BLaER1 treated with 17β-estradiol and CSF1 and Interleukin-3, amounts not matched to agents 10 nM and 100 nM (cell line): ENCODE data around the gene BSDC1.

Experiments
- H3K27ac ChIP-seq, 11 experiments: shearing (Covaris generic); formaldehyde crosslinking; 2 replicates each; pipeline ENCODE4 v1.8.1; 2022
- H3K27me3 ChIP-seq, 11 experiments: shearing (Covaris generic); formaldehyde crosslinking; 2 replicates each; pipeline ENCODE4 v1.8.1; 2022
- H3K36me3 ChIP-seq, 11 experiments: shearing (Covaris generic); formaldehyde crosslinking; 2 replicates each; pipeline ENCODE4 v1.8.1; 2022
- H3K4me1 ChIP-seq, 10 experiments: shearing (Covaris generic); formaldehyde crosslinking; 2 replicates each; pipeline ENCODE4 v1.8.1; 2022
- H3K4me2 ChIP-seq, 11 experiments: shearing (Covaris generic); formaldehyde crosslinking; 2 replicates each; pipeline ENCODE4 v1.8.1; 2022
- H3K4me3 ChIP-seq, 10 experiments: shearing (Covaris generic); formaldehyde crosslinking; 2 replicates each; pipeline ENCODE4 v1.8.1; 2022
- H3K9ac ChIP-seq, 11 experiments: shearing (Covaris generic); formaldehyde crosslinking; 2 replicates each; pipeline ENCODE4 v1.8.1; 2022
- H3K9me3 ChIP-seq, 11 experiments: shearing (Covaris generic); formaldehyde crosslinking; replicated peaks in 1 of 11; 2 replicates each; pipeline ENCODE4 v1.8.1; 2022
- H4K20me1 ChIP-seq, 11 experiments: shearing (Covaris generic); formaldehyde crosslinking; 2 replicates each; pipeline ENCODE4 v1.8.1; 2022
- Cebpa-rat ChIP-seq, 11 experiments: shearing (Covaris generic); IDR thresholded peaks; 2 replicates each; pipeline ENCODE4 v1.8.1; 2022

The BSDC1 gene

GRCh38 chr1:32339363-32339978 is 54.8 kb downstream of the BSDC1 start:
- H3K4me3 ChIP-seq: no peak overlapping the region
- H3K4me1 ChIP-seq: peaks cover 55 to 83% (median 71%) of the 10 kb centered on the region in 10 experiments
- no peak for TF ChIP-seq Cebpa-rat (IDR thresholded peaks at IDR 0.05)
- H4K20me1 ChIP-seq: peaks cover 0 to 41% (median 19%) of the 10 kb centered on the region in 11 experiments; a peak in 21 of 22 replicates
- H3K9ac ChIP-seq: peak overlapping the region in 6 of 11 experiments; percentile 24 to 99 (median 82); a peak in 8 of 22 replicates
- no peaks in the 10 kb centered on the region for H3K27me3 ChIP-seq
- H3K36me3 ChIP-seq: peaks cover 0 to 6% (median 5%) of the 10 kb centered on the region in 11 experiments; a peak in 15 of 22 replicates
- H3K9me3 ChIP-seq: no peaks in the 10 kb centered on the region
- H3K27ac ChIP-seq: peak overlapping the region in 8 of 11 experiments; percentile 72 to 94 (median 76); a peak in 14 of 22 replicates
- peak overlapping the region; percentile 94 to 100 (median 98) for H3K4me2 ChIP-seq

- H3K27me3 ChIP-seq: no peaks in the 10 kb centered on the region
- peaks cover 0 to 14% (median 13%) of the 10 kb centered on the region in 11 experiments; a peak in 16 of 22 replicates for H3K36me3 ChIP-seq
- peaks cover 6 to 48% (median 27%) of the 10 kb centered on the region in 11 experiments; a peak in 21 of 22 replicates for H4K20me1 ChIP-seq
- peak overlapping the region in 3 of 10 experiments; percentile 31 to 97 (median 96); a peak in 3 of 20 replicates for H3K4me3 ChIP-seq
- no peaks in the 10 kb centered on the region for H3K9me3 ChIP-seq
- H3K4me2 ChIP-seq: peak overlapping the region; percentile 94 to 100 (median 98)
- H3K4me1 ChIP-seq: peaks cover 63 to 89% (median 78%) of the 10 kb centered on the region in 10 experiments
- H3K27ac ChIP-seq: peak overlapping the region in 9 of 11 experiments; percentile 39 to 94 (median 73); a peak in 18 of 22 replicates
- H3K9ac ChIP-seq: peak overlapping the region in 9 of 11 experiments; percentile 58 to 99 (median 95); a peak in 17 of 22 replicates
- TF ChIP-seq Cebpa-rat (IDR thresholded peaks at IDR 0.05): no peak
Measured at GRCh38 chr1:32338637-32339145, 55.5 kb downstream of the BSDC1 start.

GRCh38 chr1:32337855-32338636 is 56.2 kb downstream of the BSDC1 start:
- Histone ChIP-seq H3K4me1 (peaks cover 70 to 89% (median 83%) of the 10 kb centered on the region in 10 experiments), H3K9me3 (no peaks in the 10 kb centered on the region), H3K27me3 (no peaks in the 10 kb centered on the region), H3K4me2 (peak overlapping the region; percentile 94 to 100 (median 98)), H3K27ac (peak overlapping the region in 10 of 11 experiments; percentile 39 to 94 (median 72); a peak in 20 of 22 replicates), H3K4me3 (peak overlapping the region in 8 of 10 experiments; percentile 15 to 97 (median 88); a peak in 13 of 20 replicates), H4K20me1 (peaks cover 6 to 55% (median 34%) of the 10 kb centered on the region in 11 experiments; a peak in 21 of 22 replicates), H3K36me3 (peaks cover 6 to 20% (median 19%) of the 10 kb centered on the region in 11 experiments; a peak in 19 of 22 replicates), H3K9ac (peak overlapping the region in 9 of 11 experiments; percentile 58 to 99 (median 95); a peak in 19 of 22 replicates)
- no peak for TF ChIP-seq Cebpa-rat (IDR thresholded peaks at IDR 0.05)

- Histone ChIP-seq H3K36me3 (peaks cover 14 to 29% (median 29%) of the 10 kb centered on the region in 11 experiments), H3K4me2 (peak overlapping the region; percentile 94 to 100 (median 98)), H3K4me1 (peaks cover 71 to 89% (median 82%) of the 10 kb centered on the region in 10 experiments), H3K9ac (peak overlapping the region in 9 of 11 experiments; percentile 90 to 99 (median 97); a peak in 17 of 22 replicates), H3K27me3 (no peaks in the 10 kb centered on the region), H4K20me1 (peaks cover 6 to 64% (median 43%) of the 10 kb centered on the region in 11 experiments; a peak in 21 of 22 replicates), H3K4me3 (peak overlapping the region in 9 of 10 experiments; percentile 75 to 97 (median 95); a peak in 16 of 20 replicates), H3K27ac (peak overlapping the region in 9 of 11 experiments; percentile 62 to 94 (median 76); a peak in 18 of 22 replicates), H3K9me3 (no peaks in the 10 kb centered on the region)
- peak in 5 of 11 experiments; percentile 19 to 72 (median 44); a peak in 6 of 22 replicates for TF ChIP-seq Cebpa-rat (IDR thresholded peaks at IDR 0.05)
Measured at GRCh38 chr1:32336963-32337675, 57.1 kb downstream of the BSDC1 start.

GRCh38 chr1:32336591-32336932 is 57.7 kb downstream of the BSDC1 start:
- H3K9me3 ChIP-seq: no peaks in the 10 kb centered on the region
- peaks cover 19 to 35% (median 34%) of the 10 kb centered on the region in 11 experiments for H3K36me3 ChIP-seq
- H4K20me1 ChIP-seq: peaks cover 6 to 70% (median 48%) of the 10 kb centered on the region in 11 experiments; a peak in 21 of 22 replicates
- H3K4me2 ChIP-seq: peak overlapping the region; percentile 94 to 100 (median 98)
- no peak for TF ChIP-seq Cebpa-rat (IDR thresholded peaks at IDR 0.05)
- no peaks in the 10 kb centered on the region for H3K27me3 ChIP-seq
- peak overlapping the region in 10 of 11 experiments; percentile 87 to 99 (median 97); a peak in 19 of 22 replicates for H3K9ac ChIP-seq
- peak overlapping the region; percentile 68 to 97 (median 92) for H3K4me3 ChIP-seq
- H3K4me1 ChIP-seq: peaks cover 71 to 89% (median 82%) of the 10 kb centered on the region in 10 experiments
- peak overlapping the region in 9 of 11 experiments; percentile 62 to 94 (median 76); a peak in 18 of 22 replicates for H3K27ac ChIP-seq

- peaks cover 74 to 87% (median 82%) of the 10 kb centered on the region in 10 experiments for H3K4me1 ChIP-seq
- peak within 1 kb of the TSS; percentile 94 to 100 (median 98) for H3K4me2 ChIP-seq
- no peaks in the 10 kb centered on the region for H3K9me3 ChIP-seq
- peak within 1 kb of the TSS; percentile 68 to 97 (median 92) for H3K4me3 ChIP-seq
- peak within 1 kb of the TSS; percentile 85 to 99 (median 97) for H3K9ac ChIP-seq
- H3K36me3 ChIP-seq: peaks cover 25 to 41% (median 40%) of the 10 kb centered on the region in 11 experiments
- H3K27me3 ChIP-seq: no peaks in the 10 kb centered on the region
- H3K27ac ChIP-seq: peak within 1 kb of the TSS; percentile 50 to 97 (median 94); a peak in 20 of 22 replicates
- peaks cover 6 to 75% (median 54%) of the 10 kb centered on the region in 11 experiments; a peak in 21 of 22 replicates for H4K20me1 ChIP-seq
- TF ChIP-seq Cebpa-rat (IDR thresholded peaks at IDR 0.05): no peak
Measured at GRCh38 chr1:32335790-32336590, 58.3 kb downstream of the BSDC1 start, which contains the start of gene MARCKSL1. Gene MARCKSL1, minus strand, starts transcription at chr1:32336233. Its CDS starts 200 bp downstream, at chr1:32336033.

- H4K20me1 ChIP-seq: peaks cover 6 to 81% (median 59%) of the 10 kb centered on the region in 11 experiments; a peak in 21 of 22 replicates
- H3K27ac ChIP-seq: peak overlapping the region; percentile 50 to 97 (median 94); a peak in 20 of 22 replicates
- H3K27me3 ChIP-seq: no peaks in the 10 kb centered on the region
- no peak for TF ChIP-seq Cebpa-rat (IDR thresholded peaks at IDR 0.05)
- peak overlapping the region; percentile 92 to 100 (median 98); a peak in 21 of 22 replicates for H3K4me2 ChIP-seq
- no peaks in the 10 kb centered on the region for H3K9me3 ChIP-seq
- peaks cover 30 to 46% (median 45%) of the 10 kb centered on the region in 11 experiments for H3K36me3 ChIP-seq
- peaks cover 76 to 86% (median 83%) of the 10 kb centered on the region in 10 experiments for H3K4me1 ChIP-seq
- H3K4me3 ChIP-seq: peak overlapping the region; percentile 68 to 97 (median 92)
- peak overlapping the region; percentile 85 to 99 (median 97) for H3K9ac ChIP-seq
Measured at GRCh38 chr1:32335535-32335789, 58.8 kb downstream of the BSDC1 start.
